ENCODE results near the gene CER1. TPM values are rescaled to one million over a fixed set of nuclear protein-coding genes. Genes with fewer than 3 reads are reported as not detected.

CER1 gene
- total and polyA plus RNA-seq, 2 of the 8 experiments (the other 6 are each of a cell fraction or from before 2014, with no cell fraction given): 0.26 to 3.4 TPM

DNA sequence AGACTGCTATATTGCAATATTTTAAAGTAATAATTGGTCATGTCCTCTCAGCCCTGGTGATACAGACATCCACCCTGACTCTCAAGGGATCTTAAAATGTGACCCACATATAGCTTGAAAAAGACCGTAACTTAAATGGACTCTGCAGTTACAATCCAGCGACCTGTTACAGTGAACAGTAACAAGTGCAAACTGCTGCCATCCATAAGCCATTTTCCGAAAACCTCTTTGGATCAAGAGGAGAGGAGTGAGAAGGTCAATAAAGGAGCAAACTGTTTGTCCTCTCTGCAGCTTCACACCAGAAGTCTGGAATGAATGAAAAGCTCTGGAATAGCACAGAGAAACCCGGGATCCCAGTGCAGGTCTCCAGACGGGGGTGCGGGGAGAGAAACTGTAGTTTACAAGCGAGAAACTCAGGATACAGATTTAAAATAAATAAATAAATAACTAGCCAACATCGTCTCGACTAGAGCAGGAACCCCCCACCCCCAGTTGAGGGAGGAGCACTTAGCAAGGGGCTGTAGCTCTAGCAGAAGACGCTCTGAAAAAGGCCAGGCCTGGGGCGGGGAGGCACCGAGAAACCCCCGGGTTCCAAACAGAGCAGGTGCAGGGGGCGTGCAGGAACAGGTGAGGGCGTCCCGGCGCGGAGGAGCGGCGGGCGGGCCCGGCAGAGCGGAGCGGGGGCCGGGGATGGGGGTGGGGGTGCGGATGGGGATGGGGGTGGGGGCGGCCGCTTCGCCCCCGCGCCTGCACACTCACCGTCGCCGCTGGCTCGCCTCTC, 29.9 kb downstream of the CER1 start:
- H3K4me1 ChIP-seq (replicated peaks in 1 of 4; ENCODE audit: control insufficient read depth in 3 of 4, insufficient read depth in 4 of 4, low read length in 3 of 4): peaks cover 0 to 2% (median under 1%) of the 10 kb centered on the region in 4 experiments; a peak in 2 of 7 replicates
- peaks cover 0 to 19% of the 10 kb centered on the region in 2 experiments; a peak in 2 of 4 replicates for H3K79me2 ChIP-seq (ENCODE audit: control insufficient read depth in 1 of 2, insufficient read depth in 2 of 2, low read length in 2 of 2)
- H3K56ac ChIP-seq (replicated peaks; ENCODE audit: insufficient read length, low read depth, low read length): no peak overlapping the region
- no peaks in the 10 kb centered on the region; the same call in 1 of the 2 replicates for H3K23me2 ChIP-seq (ENCODE audit: low read depth, low read length)
- H2BK20ac ChIP-seq (ENCODE audit: low read length): no peak overlapping the region
- no peak overlapping the region for H3K14ac ChIP-seq (ENCODE audit: insufficient read length)
- FAIRE-seq (peak; percentile 36), DNase-seq (ENCODE audit: low read depth in 1 of 2, low spot score in 2 of 2) (peak; percentile 2 to 62)
- H2BK15ac ChIP-seq (ENCODE audit: low read length): no peak overlapping the region
- no peaks in the 10 kb centered on the region for H3K9me3 ChIP-seq (ENCODE audit: insufficient read depth in 2 of 2, low read depth in 1 of 2, low read length in 1 of 2)
- WGBS, 2 experiments (ENCODE audit: extremely low coverage in 1 of 2, insufficient coverage in 1 of 2, insufficient read length in 1 of 2, insufficient replicate concordance in 2 of 2, low coverage in 1 of 2, low lambda C conversion rate in 2 of 2, missing lambda C conversion rate in 1 of 2): 5% methylated on average over 24 of the region's 35 CpGs; no CpG with 5 or more reads in 1 of the 2 experiments
- 0 out of 2 replicates have a peak overlapping the region, but pooled peaks have one; percentile 60 for H2BK5ac ChIP-seq (ENCODE audit: low read depth, low read length)
- H3K27me3 ChIP-seq (replicated peaks in 1 of 4; ENCODE audit: control insufficient read depth in 3 of 4, extremely low read depth in 1 of 4, insufficient read depth in 3 of 4, low read length in 3 of 4): peaks cover 0 to 5% (median 3%) of the 10 kb centered on the region in 4 experiments; a peak in 1 of 7 replicates
- H3K79me1 ChIP-seq (ENCODE audit: low read depth, low read length): no peaks in the 10 kb centered on the region
- H2AK5ac ChIP-seq (ENCODE audit: low read depth, low read length): no peak overlapping the region
- H4K20me1 ChIP-seq (replicated peaks in 1 of 2; ENCODE audit: control insufficient read depth in 1 of 2, insufficient read depth in 2 of 2, low read length in 2 of 2): no peaks in the 10 kb centered on the region
- POLR2A ChIA-PET (ENCODE audit: partially characterized antibody): interaction anchor here (0.6 to 1.9 kb wide), 6 partner anchors 10 to 1550 kb away, joined by 3 to 9 read pairs (median 3); partner anchors contain the start of gene CER1
- H3K4me3 ChIP-seq (ENCODE audit: extremely low read depth in 1 of 4, insufficient read depth in 2 of 4, low read depth in 3 of 4, low read length in 4 of 4): peak overlapping the region; percentile 68 to 75 (median 74)
- H4K91ac ChIP-seq (replicated peaks; ENCODE audit: insufficient read length, low read length): no peak overlapping the region
- no peak overlapping the region for H3K18ac ChIP-seq (ENCODE audit: extremely low read depth, low read length)
- peaks cover 0 to 9% (median 3%) of the 10 kb centered on the region in 4 experiments; a peak in 2 of 8 replicates for H3K36me3 ChIP-seq (ENCODE audit: control insufficient read depth in 2 of 4, insufficient read depth in 4 of 4, low read length in 3 of 4)
- no peak overlapping the region for H3K27ac ChIP-seq (ENCODE audit: low read depth, low read length)
- H4K8ac ChIP-seq (ENCODE audit: extremely low read depth, insufficient read depth, low read length): peak overlapping the region; percentile 87; the same call in 1 of the 2 replicates
- H3K4ac ChIP-seq (replicated peaks; ENCODE audit: insufficient read length, low read depth, low read length): no peak overlapping the region
- no peak overlapping the region for H2BK120ac ChIP-seq (replicated peaks; ENCODE audit: low read depth, low read length)
- H3K4me2 ChIP-seq (ENCODE audit: insufficient read depth in 1 of 2, low read depth in 2 of 2, low read length in 2 of 2): peak overlapping the region; percentile 91 to 96
- no peak overlapping the region for H3K23ac ChIP-seq (ENCODE audit: insufficient read length)
- CTCF ChIA-PET (ENCODE audit: partially characterized antibody): interaction anchor here (0.8 to 1.9 kb wide), 10 partner anchors 14 to 79 kb away, joined by 3 to 11 read pairs (median 4); partner anchors contain the start of gene CER1
- no peak overlapping the region for H2AFZ ChIP-seq (ENCODE audit: low read length)
- no peak overlapping the region for H4K5ac ChIP-seq (ENCODE audit: insufficient read length, low read depth, low read length)
- H3K9ac ChIP-seq (replicated peaks in 1 of 4; ENCODE audit: extremely low read depth in 1 of 4, low read depth in 3 of 4, low read length in 3 of 4): peak overlapping the region; percentile 49 to 72 (median 58); a peak in 6 of 7 replicates
- no peak overlapping the region for H2BK12ac ChIP-seq (ENCODE audit: low read depth, low read length)
- TF ChIP-seq CHD2 (IDR thresholded peaks at IDR 0.05; ENCODE audit: low read length) (no peak), CREB1 (IDR thresholded peaks at IDR 0.05) (no peak), PHF8 (conservative IDR thresholded peaks at IDR 0.05; ENCODE audit: low read depth, low read length) (no peak), SP4 (IDR thresholded peaks at IDR 0.05; ENCODE audit: low read length) (no peak), TAF7 (optimal IDR thresholded peaks at IDR 0.05; ENCODE audit: borderline replicate concordance, low read depth, low read length) (no peak), POU5F1 (IDR thresholded peaks at IDR 0.05; ENCODE audit: low read depth, low read length) (no peak), MAX (IDR thresholded peaks at IDR 0.05) (no peak), SIRT6 (IDR thresholded peaks at IDR 0.05; ENCODE audit: low read length) (no peak), NRF1 (IDR thresholded peaks at IDR 0.05; ENCODE audit: low read depth, low read length) (no peak), EGR1 (IDR thresholded peaks at IDR 0.05; ENCODE audit: borderline replicate concordance, low read depth, low read length) (no peak), CBX8 (IDR thresholded peaks at IDR 0.05; ENCODE audit: borderline replicate concordance, low read depth, low read length) (no peak)
